HG02943 (cell line): Measurements from ENCODE around the gene PQBP1.
"Not testable (repeated sequence)": the region's sequence is repeated elsewhere in the genome, so short reads cannot be mapped to it uniquely, and the experiment has no call there.

Source experiments
- ATAC-seq: cut with Tn5 transposase; IDR thresholded peaks from one replicate; pipeline ENCODE4 v1.9.1; 2021; ENCODE audit warnings: mild to moderate bottlenecking, low read depth, moderate library complexity; ENCODE audit not compliant: unreplicated experiment

PQBP1 gene

GRCh38 chrX:48897625-48898306, at the start of gene PQBP1, which contains the start of gene TIMM17B:
Gene PQBP1 (plus strand): TSS chrX:48897930. CDS start chrX:48898510, 580 bp downstream.
Gene TIMM17B (minus strand): TSS chrX:48897768. CDS start chrX:48897749, 19 bp downstream.
- peak; percentile 77 for ATAC-seq

- no peak for ATAC-seq
Measured at GRCh38 chrX:48848847-48849246, 48.9 kb upstream of the PQBP1 start.

- ATAC-seq = no peak
Measured at GRCh38 chrX:48852857-48853256, 44.9 kb upstream of the PQBP1 start.

GRCh38 chrX:48853494-48853893, 44.2 kb upstream of the PQBP1 start:
- not testable (repeated sequence) for ATAC-seq

GRCh38 chrX:48854121-48854804, 43.5 kb upstream of the PQBP1 start:
- ATAC-seq = not testable (repeated sequence)

- ATAC-seq = no peak
Measured at GRCh38 chrX:48854898-48855297, 42.8 kb upstream of the PQBP1 start.

- no peak for ATAC-seq
Measured at GRCh38 chrX:48864210-48864609, 33.5 kb upstream of the PQBP1 start.

GRCh38 chrX:48872017-48872416, 25.7 kb upstream of the PQBP1 start:
- ATAC-seq = not testable (repeated sequence)

GRCh38 chrX:48876944-48877343, 20.8 kb upstream of the PQBP1 start:
- ATAC-seq = not testable (repeated sequence)

GRCh38 chrX:48883729-48884128, 14.0 kb upstream of the PQBP1 start:
- no peak for ATAC-seq

- not testable (repeated sequence) for ATAC-seq
Measured at GRCh38 chrX:48886586-48886985, 11.1 kb upstream of the PQBP1 start.

- ATAC-seq = no peak
Measured at GRCh38 chrX:48890296-48890925, 7.3 kb upstream of the PQBP1 start.

GRCh38 chrX:48890934-48891401, 6.8 kb upstream of the PQBP1 start:
- ATAC-seq = peak; percentile 43

- ATAC-seq = peak; percentile 66
Measured at GRCh38 chrX:48891402-48892288, 6.1 kb upstream of the PQBP1 start.

- ATAC-seq = no peak
Measured at GRCh38 chrX:48892896-48893295, 4.8 kb upstream of the PQBP1 start.

- ATAC-seq = no peak
Measured at GRCh38 chrX:48893556-48894348, 4.0 kb upstream of the PQBP1 start.

- ATAC-seq = no peak
Measured at GRCh38 chrX:48894891-48895290, 2.8 kb upstream of the PQBP1 start.

GRCh38 chrX:48896611-48897011, 1.1 kb upstream of the PQBP1 start:
- no peak for ATAC-seq

GRCh38 chrX:48897157-48897624, 539 bp upstream of the PQBP1 start:
- peak; percentile 13 for ATAC-seq

GRCh38 chrX:48899078-48899410, 1.3 kb downstream of the PQBP1 start:
- no peak for ATAC-seq
